Tongue (tissue), 2 donors: ENCODE results near the gene ZXDB. TPM values are rescaled to one million over a fixed set of nuclear protein-coding genes. Genes with fewer than 3 reads are reported as not detected.
"Not testable (repeated sequence)": the region's sequence is repeated elsewhere in the genome, so short reads cannot be mapped to it uniquely, and the experiment has no call there.

Source experiments
- DNase-seq: peaks from one replicate; pipeline ENCODE4 v3.0.0-alpha.2; 2015
- total RNA-seq: library from RNA; depleted of rRNA; stranded (reverse); fragments of >200 nt; gene quantifications from one replicate; pipeline ENCODE4 v1.2.3, GENCODE V29; 2014

The ZXDB gene
- 12.6 TPM for total RNA-seq

DNA sequence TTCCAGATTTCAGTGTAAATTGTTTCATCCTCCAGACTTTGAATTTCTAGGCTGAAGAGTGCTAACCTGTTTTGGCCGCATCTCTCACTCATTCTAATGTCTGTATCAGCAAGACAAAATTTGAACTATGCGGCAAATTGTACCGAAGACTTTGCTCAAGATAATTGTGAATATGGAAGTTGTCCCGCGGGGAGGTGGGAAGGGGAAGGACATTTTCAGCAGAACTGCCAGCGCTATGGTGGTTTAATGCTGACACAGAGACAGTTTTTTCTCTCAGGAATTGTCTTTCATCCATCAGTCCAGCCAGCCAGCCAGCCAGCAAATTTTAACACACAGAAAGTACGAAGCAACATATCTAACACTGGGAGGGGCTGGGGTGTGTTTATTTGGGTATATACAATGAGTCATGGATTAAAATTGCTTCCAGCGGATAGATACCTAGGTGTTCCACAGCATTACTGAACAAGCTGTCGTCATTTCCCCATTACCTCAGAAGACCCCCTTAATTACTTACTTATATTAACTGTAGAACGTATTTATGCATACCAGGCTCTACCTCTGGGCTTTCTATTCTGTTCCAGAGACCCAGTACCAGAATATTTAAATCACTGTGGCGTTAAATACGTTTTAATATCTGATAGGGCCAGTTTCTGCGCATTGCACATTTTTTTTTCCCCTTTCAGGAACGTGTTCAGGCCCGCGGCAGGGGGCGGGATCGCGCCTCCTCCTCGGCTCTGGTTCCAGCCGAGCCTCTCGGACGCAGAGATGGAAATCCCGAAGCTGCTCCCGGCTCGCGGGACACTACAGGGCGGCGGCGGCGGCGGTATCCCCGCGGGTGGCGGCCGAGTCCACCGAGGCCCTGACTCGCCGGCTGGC, at the start of gene ZXDB:
ZXDB (plus strand) TSS at position 728 of the 876 bp plus-strand sequence; CDS start at position 766, 38 bp downstream.
- peak; percentile 43 for DNase-seq

- DNase-seq = no peak
These were observed 26.6 kb upstream of the ZXDB start for GRCh38 chrX:57565198-57565597.

GRCh38 chrX:57573754-57574153, 18.1 kb upstream of the ZXDB start:
- DNase-seq = no peak

GRCh38 chrX:57582948-57583347, 8.9 kb upstream of the ZXDB start:
- DNase-seq = not testable (repeated sequence)

DNA sequence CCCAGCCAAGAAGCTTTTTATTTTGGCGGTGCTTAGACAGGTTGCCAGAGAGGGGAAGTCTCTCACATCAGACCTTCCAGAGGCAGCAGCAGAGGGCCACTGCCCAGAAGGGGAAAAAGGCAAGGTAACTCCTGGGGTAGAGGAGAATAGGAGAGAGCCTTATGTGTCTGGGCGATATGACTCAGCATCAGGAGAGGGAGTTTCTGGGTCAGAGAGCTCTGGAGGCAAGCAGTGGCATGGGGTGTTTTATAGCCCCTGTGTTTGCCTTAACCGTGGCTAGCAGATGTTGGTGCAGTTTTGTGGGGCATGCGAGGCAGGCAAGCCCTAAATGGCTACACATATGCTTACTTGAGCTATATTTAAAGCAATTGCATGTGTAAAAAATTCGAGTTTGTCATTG, 8.3 kb upstream of the ZXDB start:
- DNase-seq = no peak

DNA sequence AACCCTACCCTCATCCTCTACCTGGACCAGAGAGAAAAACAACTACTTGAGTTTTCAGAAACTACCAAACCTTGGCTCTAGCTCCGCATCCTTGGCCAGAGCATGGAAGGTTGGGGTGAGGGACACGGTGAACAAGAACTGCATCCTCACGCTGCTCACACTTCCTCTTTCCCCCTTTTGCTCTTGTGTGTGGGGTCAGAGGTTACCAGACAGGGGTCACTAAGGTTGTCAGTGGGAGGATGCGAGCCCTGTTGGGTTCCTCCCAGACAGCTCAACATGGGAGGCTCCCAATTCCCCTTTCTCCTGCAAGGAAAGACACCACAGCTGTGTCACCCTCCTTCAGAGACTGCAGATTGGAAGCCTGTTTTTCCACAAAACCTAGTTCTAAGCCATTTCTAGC, 5.5 kb upstream of the ZXDB start:
- no peak for DNase-seq

GRCh38 chrX:57587062-57587461, 4.7 kb upstream of the ZXDB start:
- no peak for DNase-seq

DNA sequence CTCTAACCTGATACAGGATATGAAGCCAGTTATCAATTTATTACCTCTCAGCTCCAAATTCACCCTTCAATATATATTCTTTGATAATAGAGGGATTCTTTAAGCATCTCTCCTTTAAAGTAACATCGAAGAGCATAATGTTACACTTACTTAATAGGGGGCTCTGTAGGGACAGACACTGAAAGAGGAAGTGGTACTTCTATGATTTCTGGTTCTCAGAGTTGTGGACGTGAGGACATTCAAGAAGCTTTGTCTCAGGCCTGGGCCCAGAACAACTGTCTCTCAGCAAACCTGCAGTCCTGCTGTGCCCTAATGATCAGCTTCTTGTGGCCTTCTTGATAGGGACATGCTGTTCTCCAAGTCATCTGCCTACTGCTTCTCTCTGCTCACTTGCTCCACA, 4.2 kb upstream of the ZXDB start:
- no peak for DNase-seq

DNA sequence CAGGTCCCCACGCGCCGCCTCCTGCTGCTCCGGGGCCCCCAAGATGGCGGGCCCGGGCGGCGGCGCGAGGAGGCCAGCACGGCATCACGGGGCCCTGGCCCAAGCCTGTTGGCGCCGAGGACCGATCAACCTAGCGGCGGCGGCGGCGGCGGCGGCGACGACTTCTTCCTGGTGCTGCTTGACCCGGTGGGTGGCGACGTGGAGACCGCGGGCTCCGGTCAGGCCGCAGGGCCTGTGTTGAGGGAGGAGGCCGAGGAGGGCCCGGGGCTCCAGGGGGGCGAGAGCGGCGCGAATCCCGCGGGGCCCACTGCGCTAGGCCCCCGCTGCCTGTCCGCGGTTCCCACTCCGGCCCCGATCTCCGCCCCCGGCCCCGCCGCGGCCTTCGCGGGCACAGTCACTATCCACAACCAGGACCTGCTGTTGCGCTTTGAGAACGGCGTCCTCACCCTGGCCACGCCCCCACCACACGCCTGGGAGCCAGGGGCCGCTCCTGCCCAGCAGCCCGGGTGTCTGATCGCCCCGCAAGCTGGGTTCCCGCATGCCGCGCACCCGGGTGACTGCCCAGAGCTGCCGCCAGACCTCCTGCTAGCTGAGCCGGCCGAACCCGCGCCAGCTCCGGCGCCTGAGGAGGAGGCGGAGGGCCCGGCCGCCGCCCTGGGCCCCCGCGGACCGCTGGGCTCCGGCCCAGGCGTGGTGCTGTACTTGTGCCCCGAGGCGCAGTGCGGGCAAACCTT, 516 bp downstream of the ZXDB start:
- DNase-seq = peak; percentile 41

DNA sequence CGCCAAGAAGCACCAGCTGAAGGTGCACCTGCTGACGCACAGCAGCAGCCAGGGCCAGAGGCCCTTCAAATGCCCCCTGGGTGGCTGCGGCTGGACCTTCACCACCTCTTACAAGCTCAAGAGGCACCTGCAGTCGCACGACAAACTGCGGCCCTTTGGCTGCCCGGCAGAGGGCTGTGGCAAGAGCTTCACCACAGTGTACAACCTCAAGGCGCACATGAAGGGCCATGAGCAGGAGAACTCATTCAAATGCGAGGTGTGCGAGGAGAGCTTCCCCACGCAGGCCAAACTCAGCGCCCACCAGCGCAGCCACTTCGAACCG, 1.0 kb downstream of the ZXDB start:
- DNase-seq = peak; percentile 29

DNA sequence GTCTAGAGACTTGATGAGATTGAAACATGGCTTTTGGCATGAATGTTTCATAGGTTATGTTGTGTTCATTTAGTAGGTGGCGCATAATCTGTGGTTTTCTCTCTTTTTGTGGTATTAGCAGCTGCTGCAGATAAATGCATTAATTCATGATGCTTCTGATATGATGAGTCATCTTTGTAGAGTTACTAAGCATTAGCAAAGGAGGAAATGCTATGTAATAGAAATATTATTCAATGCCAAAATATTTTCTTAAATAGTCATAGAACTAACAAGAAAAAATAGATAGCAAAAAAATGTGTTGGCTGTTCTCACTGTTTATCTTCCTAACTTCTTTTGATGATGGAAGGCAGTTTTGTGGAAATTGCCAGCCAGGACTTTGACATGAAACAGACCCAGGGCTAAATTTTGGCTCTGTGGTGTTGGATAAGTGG, 3.6 kb downstream of the ZXDB start:
- no peak for DNase-seq

- DNase-seq = no peak
These were observed 4.3 kb downstream of the ZXDB start for GRCh38 chrX:57596109-57596508.

GRCh38 chrX:57596516-57596915, 4.7 kb downstream of the ZXDB start:
- DNase-seq = no peak

DNA sequence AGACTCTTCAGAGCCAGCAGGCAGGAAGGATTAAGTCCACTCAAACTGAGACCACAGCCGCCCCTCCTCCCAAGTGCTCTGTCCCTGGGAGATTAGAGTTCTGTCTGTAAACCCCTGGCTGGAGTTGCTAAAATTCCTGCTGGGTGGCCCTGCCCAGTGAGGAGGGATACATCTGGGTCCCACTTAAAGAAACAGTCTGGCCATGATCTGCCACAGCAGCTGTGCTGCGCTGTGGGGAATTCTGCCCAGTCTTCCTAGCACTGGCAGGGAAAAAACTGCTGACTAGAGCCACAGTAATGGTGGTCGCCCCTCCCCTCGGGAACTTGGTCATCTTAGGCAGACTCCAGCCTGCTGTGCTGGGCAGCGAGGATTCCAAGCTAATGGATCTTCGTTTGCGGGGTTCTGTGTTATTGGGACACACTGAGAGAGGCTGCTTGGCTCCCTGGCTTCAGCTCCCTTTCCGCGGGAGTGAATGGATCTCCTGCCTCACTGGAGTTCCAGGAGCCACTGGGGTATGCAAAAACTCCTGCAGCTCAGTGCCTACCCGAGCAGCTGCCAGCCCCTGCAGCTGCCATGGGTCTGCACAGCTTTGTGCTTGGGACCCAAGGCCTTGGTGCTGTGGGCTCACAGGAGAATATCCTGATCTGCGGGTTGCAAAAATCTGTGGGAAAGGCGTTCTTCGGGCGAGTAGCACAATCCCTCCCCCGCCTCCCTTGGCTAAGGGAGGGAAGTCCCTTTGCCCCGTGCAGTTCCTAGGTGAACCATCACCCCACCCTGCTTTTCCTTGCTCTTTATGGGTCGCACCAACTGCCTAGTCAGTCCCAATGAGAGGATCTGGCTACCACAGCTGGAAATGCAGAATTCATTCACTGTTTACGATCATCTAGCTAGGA, 15.7 kb downstream of the ZXDB start:
- DNase-seq = no peak

GRCh38 chrX:57613351-57613750, 21.5 kb downstream of the ZXDB start:
- not testable (repeated sequence) for DNase-seq

DNA sequence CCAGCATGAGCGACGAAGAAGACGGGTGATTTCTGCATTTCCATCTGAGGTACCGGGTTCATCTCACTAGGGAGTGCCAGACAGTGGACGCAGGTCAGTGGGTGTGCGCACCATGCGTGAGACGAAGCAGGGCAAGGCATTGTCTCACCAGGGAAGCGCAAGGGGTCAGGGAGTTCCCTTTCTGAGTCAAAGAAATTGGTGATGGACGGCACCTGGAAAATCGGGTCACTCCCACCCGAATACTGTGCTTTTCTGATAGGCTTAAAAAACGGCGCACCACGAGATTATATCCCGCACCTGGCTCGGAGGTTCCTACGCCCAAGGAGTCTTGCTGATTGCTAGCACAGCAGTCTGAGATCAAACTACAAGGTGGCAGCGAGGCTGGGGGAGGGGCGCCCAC, 37.6 kb downstream of the ZXDB start:
- not testable (repeated sequence) for DNase-seq

GRCh38 chrX:57640674-57641016, 48.8 kb downstream of the ZXDB start:
- DNase-seq = no peak

DNA sequence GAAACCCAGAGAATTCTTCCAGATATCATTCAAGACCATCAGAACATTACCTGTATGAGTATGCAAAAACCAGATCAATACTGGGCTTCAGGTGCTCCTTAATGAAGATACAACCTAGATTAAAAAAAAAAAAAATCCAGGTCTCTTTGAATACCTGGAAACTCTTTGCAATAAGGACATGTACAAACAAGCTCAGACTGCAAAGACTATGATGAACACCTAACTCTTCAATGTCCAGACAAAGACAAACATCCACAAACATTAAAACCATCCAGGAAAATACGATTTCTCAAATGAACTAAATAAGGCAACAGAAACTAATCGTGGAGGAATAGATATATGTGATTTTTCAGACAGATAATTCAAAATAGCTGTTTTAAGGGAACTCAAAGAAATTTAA, 49.5 kb downstream of the ZXDB start:
- DNase-seq = no peak

DNA sequence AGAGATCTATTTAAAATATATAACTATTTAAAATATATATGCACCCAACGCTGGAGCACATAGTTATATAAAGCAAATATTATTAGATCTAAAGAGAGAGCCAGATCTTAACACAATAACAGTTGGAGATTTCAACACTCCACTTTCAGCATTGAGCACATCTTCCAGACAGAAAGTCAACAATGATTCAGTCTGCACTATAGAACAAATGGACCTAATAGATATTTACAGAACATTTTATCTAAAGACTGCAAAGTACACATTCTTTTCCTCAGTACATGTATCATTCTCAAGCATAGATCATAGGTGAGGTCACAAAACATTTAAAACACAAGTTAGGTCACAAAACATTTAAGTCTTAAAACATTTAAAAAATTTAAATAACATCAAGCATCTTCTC, 51.9 kb downstream of the ZXDB start:
- DNase-seq = no peak

DNA sequence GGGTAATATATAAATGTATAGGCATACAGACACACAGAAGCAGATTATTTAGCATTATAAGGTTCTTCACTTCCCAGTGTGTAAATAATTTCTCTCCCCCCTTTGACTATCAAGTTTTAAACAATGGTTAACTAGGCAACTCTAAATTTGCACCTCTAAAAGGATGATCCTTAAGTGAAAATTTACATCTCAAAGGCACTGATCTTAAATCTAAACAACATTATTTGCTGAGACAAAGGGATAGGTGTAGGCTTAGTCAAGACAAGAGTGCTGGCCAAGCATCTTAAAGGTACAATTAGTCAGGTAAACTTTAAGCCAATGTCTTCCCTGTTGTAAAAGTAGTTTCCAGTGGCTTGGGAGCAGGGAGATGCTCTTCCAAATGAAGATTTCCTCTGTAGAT, 55.2 kb downstream of the ZXDB start:
- DNase-seq = no peak
